OCI-LY1 (cell line): ENCODE measurements around the gene CFAP47.
"Not testable (repeated sequence)": the region's sequence is repeated elsewhere in the genome, so short reads cannot be mapped to it uniquely, and the experiment has no call there.

ENCODE experiments used
- H2AFZ ChIP-seq: fragments of 200-600 bp; sonication (generic), shearing (Covaris generic); 2 replicates; pipeline ENCODE4 v1.6.0; 2014; ENCODE audit warnings: antibody characterized with exemption, mild to moderate bottlenecking, low read length
- H3F3A ChIP-seq: fragments of 200-600 bp; sonication (generic), shearing (Covaris generic); 2 replicates; pipeline ENCODE4 v1.6.0; 2014; ENCODE audit warnings: mild to moderate bottlenecking, antibody characterized with exemption, low read length, moderate library complexity; ENCODE audit not compliant: insufficient read depth
- H3K27ac ChIP-seq: fragments of 200-600 bp; sonication (generic); 2 replicates; pipeline ENCODE4 v1.5.1; 2014; ENCODE audit warnings: low read length, mixed run types, mild to moderate bottlenecking, low read depth; ENCODE audit not compliant: poor library complexity, severe bottlenecking
- H3K27me3 ChIP-seq: fragments of 200-600 bp; sonication (generic); 2 replicates; pipeline ENCODE4 v1.6.0; 2014; ENCODE audit warnings: antibody characterized with exemption, mild to moderate bottlenecking, low read length, moderate library complexity; ENCODE audit not compliant: insufficient read depth
- H3K36me3 ChIP-seq: fragments of 200-600 bp; sonication (generic); 2 replicates; pipeline ENCODE4 v1.6.1; 2014; ENCODE audit warnings: mild to moderate bottlenecking, antibody characterized with exemption, low read length, moderate library complexity, mixed read lengths; ENCODE audit not compliant: insufficient read depth
- H3K4me1 ChIP-seq: fragments of 200-600 bp; sonication (generic); 2 replicates; pipeline ENCODE4 v1.5.1; 2014; ENCODE audit warnings: mild to moderate bottlenecking, low read length, moderate library complexity; ENCODE audit not compliant: insufficient read depth, severe bottlenecking
- H3K4me2 ChIP-seq: fragments of 200-600 bp; sonication (generic), shearing (Covaris generic); 2 replicates; pipeline ENCODE4 v1.6.1; 2014; ENCODE audit warnings: low read length
- H3K4me3 ChIP-seq: fragments of 200-600 bp; sonication (generic); 2 replicates; pipeline ENCODE4 v1.5.1; 2014; ENCODE audit warnings: low read length, low read depth, mild to moderate bottlenecking, mixed read lengths; ENCODE audit not compliant: poor library complexity, severe bottlenecking
- H3K79me2 ChIP-seq: fragments of 200-600 bp; shearing (Covaris generic); 2 replicates; pipeline ENCODE4 v1.6.1; 2016; ENCODE audit warnings: mixed run types, low read length, mixed read lengths; ENCODE audit not compliant: insufficient read depth
- H3K9ac ChIP-seq: fragments of 200-600 bp; sonication (generic), shearing (Covaris generic); 2 replicates; pipeline ENCODE4 v1.6.1; 2014; ENCODE audit warnings: mild to moderate bottlenecking, low read length, mixed read lengths
- H3K9me2 ChIP-seq: fragments of 200-600 bp; sonication (generic), shearing (Covaris generic); 2 replicates; pipeline ENCODE4 v1.6.1; 2014; ENCODE audit warnings: low read depth, mild to moderate bottlenecking, low read length, mixed read lengths
- H3K9me3 ChIP-seq: fragments of 200-600 bp; shearing (Covaris generic); 2 replicates; pipeline ENCODE4 v1.6.1; 2014; ENCODE audit warnings: low read length, mixed read lengths
- H4K20me1 ChIP-seq: fragments of 200-600 bp; sonication (generic), shearing (Covaris generic); 2 replicates; pipeline ENCODE4 v1.6.0; 2016; ENCODE audit warnings: mild to moderate bottlenecking, low read length; ENCODE audit not compliant: insufficient read depth
- EZH2 ChIP-seq: fragments of 200-600 bp; sonication (generic), shearing (Covaris generic); IDR thresholded peaks from 2 replicates; pipeline ENCODE4 v1.8.0; 2017; ENCODE audit warnings: borderline replicate concordance, mixed run types, mild to moderate bottlenecking, antibody characterized with exemption, low read length, moderate library complexity, mixed read lengths
- TF ChIP-seq, protein P1 (sequence below): fragments of 200-600 bp; sonication (generic), shearing (Covaris generic); IDR thresholded peaks from 2 replicates; pipeline ENCODE4 v1.5.1; 2017; ENCODE audit warnings: mild to moderate bottlenecking, antibody characterized with exemption, low read length, moderate library complexity, mixed read lengths

CFAP47 gene

DNA sequence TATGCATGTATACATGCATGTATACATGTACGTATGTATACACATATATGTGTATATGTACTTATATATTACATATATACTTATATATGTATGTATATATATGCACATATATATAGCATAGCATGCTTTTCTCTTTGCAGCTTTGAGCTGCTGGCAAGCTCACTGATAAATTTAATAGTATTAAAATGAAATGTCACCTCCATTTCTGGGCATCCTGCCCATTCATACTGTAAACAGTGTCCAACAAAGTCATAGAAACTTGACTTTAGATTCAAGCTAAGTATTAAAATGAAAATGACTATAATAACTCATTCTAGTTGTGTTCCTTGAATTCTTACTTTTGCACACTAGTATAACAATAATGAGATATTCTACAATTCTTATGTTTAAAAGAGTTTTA lies 163.7 kb downstream of the CFAP47 start:
- H3K4me2 ChIP-seq = no peak overlapping the region
- no peaks in the 10 kb centered on the region for H3K79me2 ChIP-seq
- no peaks in the 10 kb centered on the region for H4K20me1 ChIP-seq
- H3K27ac ChIP-seq = no peak overlapping the region
- H3K27me3 ChIP-seq = no peaks in the 10 kb centered on the region
- H3K9me2 ChIP-seq = no peaks in the 10 kb centered on the region
- H2AFZ ChIP-seq = no peak overlapping the region
- H3F3A ChIP-seq = no peaks in the 10 kb centered on the region
- H3K9me3 ChIP-seq = no peaks in the 10 kb centered on the region
- no peak overlapping the region for H3K9ac ChIP-seq
- no peak for TF ChIP-seq EZH2
- TF ChIP-seq, protein P1, sequence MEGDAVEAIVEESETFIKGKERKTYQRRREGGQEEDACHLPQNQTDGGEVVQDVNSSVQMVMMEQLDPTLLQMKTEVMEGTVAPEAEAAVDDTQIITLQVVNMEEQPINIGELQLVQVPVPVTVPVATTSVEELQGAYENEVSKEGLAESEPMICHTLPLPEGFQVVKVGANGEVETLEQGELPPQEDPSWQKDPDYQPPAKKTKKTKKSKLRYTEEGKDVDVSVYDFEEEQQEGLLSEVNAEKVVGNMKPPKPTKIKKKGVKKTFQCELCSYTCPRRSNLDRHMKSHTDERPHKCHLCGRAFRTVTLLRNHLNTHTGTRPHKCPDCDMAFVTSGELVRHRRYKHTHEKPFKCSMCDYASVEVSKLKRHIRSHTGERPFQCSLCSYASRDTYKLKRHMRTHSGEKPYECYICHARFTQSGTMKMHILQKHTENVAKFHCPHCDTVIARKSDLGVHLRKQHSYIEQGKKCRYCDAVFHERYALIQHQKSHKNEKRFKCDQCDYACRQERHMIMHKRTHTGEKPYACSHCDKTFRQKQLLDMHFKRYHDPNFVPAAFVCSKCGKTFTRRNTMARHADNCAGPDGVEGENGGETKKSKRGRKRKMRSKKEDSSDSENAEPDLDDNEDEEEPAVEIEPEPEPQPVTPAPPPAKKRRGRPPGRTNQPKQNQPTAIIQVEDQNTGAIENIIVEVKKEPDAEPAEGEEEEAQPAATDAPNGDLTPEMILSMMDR = no peak
- no peaks in the 10 kb centered on the region for H3K36me3 ChIP-seq
- no peak overlapping the region for H3K4me3 ChIP-seq
- H3K4me1 ChIP-seq = no peaks in the 10 kb centered on the region

DNA sequence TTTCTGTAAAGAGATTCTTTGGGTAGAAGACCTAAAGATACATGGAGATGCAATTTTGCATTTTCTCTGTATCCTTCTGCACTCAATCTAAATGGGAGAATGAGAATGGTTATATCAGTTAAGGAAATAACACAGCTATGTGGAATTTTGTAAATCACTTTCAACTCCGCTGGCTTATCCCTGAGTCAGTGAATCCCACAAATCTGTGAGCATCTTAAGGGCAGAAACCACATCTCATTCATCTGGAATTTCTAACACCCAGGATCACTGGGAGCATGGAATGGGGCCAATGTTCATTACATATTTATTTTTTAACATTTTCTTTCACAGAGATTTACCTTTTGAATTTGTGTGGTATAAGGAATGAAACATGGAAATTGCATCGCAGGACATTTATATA lies 167.8 kb downstream of the CFAP47 start:
- no peaks in the 10 kb centered on the region for H3K36me3 ChIP-seq
- H3K27ac ChIP-seq = no peak overlapping the region
- no peaks in the 10 kb centered on the region for H4K20me1 ChIP-seq
- no peaks in the 10 kb centered on the region for H3K79me2 ChIP-seq
- no peak for TF ChIP-seq EZH2
- TF ChIP-seq, protein P1 = no peak
- H3K9me2 ChIP-seq = no peaks in the 10 kb centered on the region
- H3K9me3 ChIP-seq = no peaks in the 10 kb centered on the region
- no peak overlapping the region for H3K4me3 ChIP-seq
- no peaks in the 10 kb centered on the region for H3K4me1 ChIP-seq
- H3K4me2 ChIP-seq = no peak overlapping the region
- H3K27me3 ChIP-seq = no peaks in the 10 kb centered on the region
- no peak overlapping the region for H2AFZ ChIP-seq
- no peaks in the 10 kb centered on the region for H3F3A ChIP-seq
- no peak overlapping the region for H3K9ac ChIP-seq

DNA sequence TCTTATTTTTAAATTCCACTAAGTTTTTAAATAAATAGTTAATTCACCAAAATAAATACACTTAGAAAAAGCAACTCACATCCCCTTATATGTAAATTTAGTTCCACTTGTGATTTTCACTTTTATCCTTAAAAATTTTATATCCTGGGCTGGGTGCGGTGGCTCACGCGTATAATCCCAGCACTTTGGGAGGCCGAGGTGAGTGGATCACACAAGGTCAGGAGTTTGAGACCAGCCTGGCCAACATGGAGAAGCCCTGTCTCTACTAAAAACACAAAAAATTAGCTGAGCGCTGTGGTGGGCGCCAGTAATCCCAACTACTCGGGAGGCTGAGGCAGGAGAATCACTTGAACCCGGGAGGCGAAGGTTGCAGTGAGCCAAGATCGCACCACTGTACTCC lies 169.4 kb downstream of the CFAP47 start:
- H3K9ac ChIP-seq, H3K4me1 ChIP-seq, H3K9me3 ChIP-seq, H3K79me2 ChIP-seq, H3K36me3 ChIP-seq, H4K20me1 ChIP-seq, H3K27me3 ChIP-seq, H3K27ac ChIP-seq, H3F3A ChIP-seq, H3K9me2 ChIP-seq, H2AFZ ChIP-seq, H3K4me3 ChIP-seq, H3K4me2 ChIP-seq: not testable (repeated sequence)

DNA sequence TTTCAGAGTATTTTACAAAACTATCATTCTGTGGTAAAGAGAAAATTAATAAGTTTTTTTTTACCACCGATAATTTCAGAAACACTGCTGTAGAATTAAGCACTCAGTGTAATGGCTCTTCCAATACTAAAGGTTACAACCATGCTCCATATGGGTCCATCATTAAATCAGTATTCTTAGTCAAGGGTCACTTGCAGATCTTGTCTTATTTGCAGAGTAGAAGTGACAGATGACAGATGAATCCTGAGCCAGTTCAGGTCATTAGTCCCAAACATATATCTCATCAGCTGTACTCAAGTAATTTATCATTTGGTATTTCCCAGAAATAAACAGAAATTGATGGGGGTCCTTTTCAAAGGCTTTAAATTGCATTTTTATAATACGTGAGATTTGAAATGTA lies 182.9 kb downstream of the CFAP47 start:
- Histone ChIP-seq H3K27me3 (no peaks in the 10 kb centered on the region), H3K4me2 (no peak overlapping the region)
- no peak for TF ChIP-seq EZH2
- TF ChIP-seq, protein P1 = no peak

More for the DNA sequence above, 182.9 kb downstream of the CFAP47 start:
- no peak overlapping the region for H3K4me3 ChIP-seq
- H3K27ac ChIP-seq = no peak overlapping the region
- no peaks in the 10 kb centered on the region for H3K9me2 ChIP-seq
- H2AFZ ChIP-seq = no peak overlapping the region
- H3K9ac ChIP-seq = no peak overlapping the region
- no peaks in the 10 kb centered on the region for H3K9me3 ChIP-seq
- H3K36me3 ChIP-seq = no peaks in the 10 kb centered on the region; the same call in 1 of the 2 replicates
- no peaks in the 10 kb centered on the region for H3K79me2 ChIP-seq
- no peaks in the 10 kb centered on the region for H3F3A ChIP-seq
- no peaks in the 10 kb centered on the region for H3K4me1 ChIP-seq
- no peaks in the 10 kb centered on the region for H4K20me1 ChIP-seq
